ENCODE results near the gene ARMC7.
"Not testable (repeated sequence)": the region's sequence is repeated elsewhere in the genome, so short reads cannot be mapped to it uniquely, and the experiment has no call there.

GRCh38 chr17:75158480-75158879 is 48.7 kb downstream of the ARMC7 start:
- not testable (repeated sequence) for TF ChIP-seq CTCF (IDR thresholded peaks at IDR 0.05; ENCODE audit: poor library complexity, severe bottlenecking); EZH2 (IDR thresholded peaks at IDR 0.05; ENCODE audit: borderline replicate concordance, insufficient read depth, low read length, poor library complexity, severe bottlenecking); MXI1 (conservative IDR thresholded peaks at IDR 0.05; ENCODE audit: poor library complexity, severe bottlenecking); EP300 (conservative IDR thresholded peaks at IDR 0.05; ENCODE audit: poor library complexity, severe bottlenecking); RAD21 (conservative IDR thresholded peaks at IDR 0.05); POLR2AphosphoS5 (IDR thresholded peaks at IDR 0.05); REST (IDR thresholded peaks at IDR 0.05; ENCODE audit: borderline replicate concordance); SMC3 (conservative IDR thresholded peaks at IDR 0.05; ENCODE audit: poor library complexity)

All from neural cell (in vitro differentiated cells).